Right lobe of liver (tissue), 6 donors: Measurements from ENCODE around the gene PAK3. TPM values are rescaled to one million over a fixed set of nuclear protein-coding genes. Genes with fewer than 3 reads are reported as not detected.
A peak's percentile ranks its signal among the peaks of the same experiment; 100 is the strongest.

Experiments
- ATAC-seq, 4 donors: fragments of 200-7000 bp; cut with Tn5 transposase; one replicate each; pipeline ENCODE4 v1.9.1; 2020; ENCODE audit warnings: mild to moderate bottlenecking in 4 of 4, moderate library complexity in 4 of 4
- DNase-seq, 3 donors: peaks; one replicate each; pipeline ENCODE4 v3.0.0-alpha.2; 2020
- H3K27ac ChIP-seq, 3 donors: fragments of 200-600 bp; one replicate each; pipeline ENCODE4 v1.8.0; 2022
- H3K27me3 ChIP-seq, 2 donors: fragments of 200-600 bp; one replicate each; pipeline ENCODE4 v1.8.0; 2022
- H3K36me3 ChIP-seq, 4 donors: fragments of 200-600 bp; sonication (generic) in 1 of 4; one replicate each; pipeline versions ENCODE4 v1.5.1 to v1.8.0; 2017 to 2022; ENCODE audit warnings: control low read depth in 1 of 4
- H3K4me1 ChIP-seq, 4 donors: fragments of 200-600 bp; sonication (generic) in 1 of 4; one replicate each; pipeline versions ENCODE4 v1.5.1 to v1.8.0; 2017 to 2022; ENCODE audit warnings: control low read depth in 1 of 4
- H3K4me3 ChIP-seq, 3 donors: fragments of 200-600 bp; one replicate each; pipeline ENCODE4 v1.8.0; 2022
- H3K9me3 ChIP-seq, 4 donors: fragments of 200-600 bp; sonication (generic) in 1 of 4; one replicate each; pipeline versions ENCODE4 v1.5.1 to v1.8.0; 2017 to 2022; ENCODE audit warnings: control low read depth in 1 of 4
- POLR2A ChIP-seq: fragments of 450-650 bp; IDR thresholded peaks from one replicate; pipeline ENCODE4 v1.6.1; 2017; ENCODE audit warnings: antibody characterized with exemption, mild to moderate bottlenecking
- WGBS: methylation state at CpG from one replicate; pipeline ENCODE4 v1.1.6; 2018; ENCODE audit warnings: low coverage, low lambda C conversion rate; ENCODE audit not compliant: insufficient coverage; ENCODE audit errors: missing lambda C conversion rate; 5-methylcytosine and 5-hydroxymethylcytosine counted together
- intact Hi-C, 2 donors: fragments of 100-400 bp; cut with DNase I; formaldehyde crosslinking; loops; one replicate each; pipeline versions ENCODE4 v1.11.2 to v1.14.1; 2022
- total RNA-seq, 6 experiments: library from RNA; depleted of rRNA in 2 of 6; stranded (reverse); fragments of >200 nt in 2 of 6; fragmentation: NEBNext Ultra II Directional in 3 of 6; extraction: Animal tissue kit (Norgen Biotek cat#: 25700) in 3 of 6; gene quantifications; one replicate each; pipeline versions ENCODE4 v1.1.0 to v1.2.4, GENCODE V29; 2016 to 2023
- TF ChIP-seq, protein P1 (sequence below), 4 donors: fragments of 200-600 bp in 3 of 4; fragments of 450-650 bp in 1 of 4; IDR thresholded peaks; one replicate each; pipeline versions ENCODE4 v1.5.1 to v1.8.0; 2016 to 2022; ENCODE audit warnings: antibody characterized with exemption in 4 of 4, mild to moderate bottlenecking in 2 of 4
- donor health status: DM: no; HTN: yes; CAD: no.
- donor health status: DM: no; HTN: no; CAD: no.
- donor health status: DM: no; HTN: no; CAD: no.
- donor health status: DM: no; HTN: yes; CAD: no.
- donor health status: DM: no; HTN: yes; CAD: no.

Gene PAK3
- total RNA-seq, 6 experiments from 2014 or later = 0.09 to 1.5 (median 0.24) TPM; not detected in 1

DNA sequence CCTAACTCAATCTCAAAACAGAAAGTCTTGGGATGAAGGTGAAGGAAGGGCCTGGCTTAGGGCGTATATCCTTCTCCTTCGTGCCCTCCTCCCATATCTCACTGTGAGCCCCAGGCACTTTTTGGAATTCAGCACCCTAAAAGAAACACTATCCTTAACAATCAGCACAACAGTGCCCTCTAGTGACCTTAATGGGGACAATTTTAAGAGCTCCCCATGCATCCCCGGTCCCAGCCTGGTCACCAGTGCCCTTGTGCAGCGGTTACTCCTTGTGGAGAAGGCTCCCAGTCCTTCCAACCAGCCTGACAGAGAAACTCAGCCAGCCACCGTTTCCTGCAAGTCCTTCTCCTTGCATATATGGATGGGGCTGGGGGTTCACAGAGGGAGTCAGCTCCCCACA, 4.2 kb downstream of the PAK3 start:
- no peaks in the 10 kb centered on the region for H3K9me3 ChIP-seq
- no peak overlapping the region for H3K27ac ChIP-seq
- intact Hi-C loops = no loop called here
- ATAC-seq = peak; percentile 62 to 75 (median 66)
- no peaks in the 10 kb centered on the region for H3K27me3 ChIP-seq
- no peak overlapping the region for H3K4me3 ChIP-seq
- TF ChIP-seq, protein P1, sequence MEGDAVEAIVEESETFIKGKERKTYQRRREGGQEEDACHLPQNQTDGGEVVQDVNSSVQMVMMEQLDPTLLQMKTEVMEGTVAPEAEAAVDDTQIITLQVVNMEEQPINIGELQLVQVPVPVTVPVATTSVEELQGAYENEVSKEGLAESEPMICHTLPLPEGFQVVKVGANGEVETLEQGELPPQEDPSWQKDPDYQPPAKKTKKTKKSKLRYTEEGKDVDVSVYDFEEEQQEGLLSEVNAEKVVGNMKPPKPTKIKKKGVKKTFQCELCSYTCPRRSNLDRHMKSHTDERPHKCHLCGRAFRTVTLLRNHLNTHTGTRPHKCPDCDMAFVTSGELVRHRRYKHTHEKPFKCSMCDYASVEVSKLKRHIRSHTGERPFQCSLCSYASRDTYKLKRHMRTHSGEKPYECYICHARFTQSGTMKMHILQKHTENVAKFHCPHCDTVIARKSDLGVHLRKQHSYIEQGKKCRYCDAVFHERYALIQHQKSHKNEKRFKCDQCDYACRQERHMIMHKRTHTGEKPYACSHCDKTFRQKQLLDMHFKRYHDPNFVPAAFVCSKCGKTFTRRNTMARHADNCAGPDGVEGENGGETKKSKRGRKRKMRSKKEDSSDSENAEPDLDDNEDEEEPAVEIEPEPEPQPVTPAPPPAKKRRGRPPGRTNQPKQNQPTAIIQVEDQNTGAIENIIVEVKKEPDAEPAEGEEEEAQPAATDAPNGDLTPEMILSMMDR (IDR thresholded peaks at IDR 0.05) = peak; percentile 31 to 63 (median 56)
- no peak for TF ChIP-seq POLR2A
- H3K36me3 ChIP-seq = no peaks in the 10 kb centered on the region
- whole genome bisulfite sequencing = 12% methylated on average over 5 of the region's 5 CpGs
- no peaks in the 10 kb centered on the region for H3K4me1 ChIP-seq
- peak in 2 of 3 donors; percentile 21 to 52 for DNase-seq

DNA sequence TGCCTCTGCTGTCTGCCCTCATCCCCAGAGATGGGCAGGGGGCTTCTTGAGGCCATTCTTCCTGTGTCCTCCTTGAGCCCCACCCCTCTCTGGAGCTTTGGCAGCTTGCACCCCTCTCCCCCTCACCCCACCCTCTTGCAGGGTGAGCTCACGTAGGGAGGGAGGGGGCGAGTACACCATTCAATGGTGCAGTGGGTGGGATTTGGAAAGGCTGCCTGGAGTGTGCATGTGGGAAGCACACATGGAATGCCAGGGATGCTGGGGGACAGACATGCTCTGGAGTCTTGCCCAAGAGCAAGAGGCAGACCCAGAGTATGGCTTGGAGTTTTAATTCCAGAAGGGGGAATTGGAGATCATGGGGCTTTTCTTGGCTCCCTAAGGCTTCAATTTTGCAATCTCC, 5.6 kb downstream of the PAK3 start:
- intact Hi-C loops = no loop called here
- Histone ChIP-seq H3K36me3 (no peaks in the 10 kb centered on the region), H3K9me3 (no peaks in the 10 kb centered on the region), H3K27me3 (no peaks in the 10 kb centered on the region), H3K4me3 (no peak overlapping the region), H3K4me1 (no peaks in the 10 kb centered on the region), H3K27ac (no peak overlapping the region)
- ATAC-seq (no peak), DNase-seq (no peak)
- TF ChIP-seq, protein P1 (IDR thresholded peaks at IDR 0.05) = no peak
- no peak for TF ChIP-seq POLR2A
- 60% methylated on average over 1 of the region's 2 CpGs for WGBS

DNA sequence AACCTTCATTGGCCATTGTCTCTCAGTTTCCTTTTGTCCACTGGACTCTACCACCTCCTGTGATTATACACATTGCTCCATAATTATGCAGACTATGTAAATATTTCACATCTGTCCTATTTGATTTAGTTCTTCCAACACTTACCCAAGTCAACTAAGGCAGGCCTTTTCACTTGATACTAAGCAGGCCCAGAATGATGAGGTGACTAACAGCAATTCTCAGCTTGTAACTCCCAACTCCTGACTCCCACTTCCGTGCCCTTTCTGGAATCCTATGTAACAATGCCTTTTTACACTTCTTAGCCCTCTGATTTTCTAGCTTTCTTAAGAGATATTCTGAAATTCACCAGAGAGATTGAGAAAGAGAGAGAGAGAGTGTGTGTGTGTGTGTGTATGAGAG, 6.6 kb downstream of the PAK3 start:
- 89% methylated on average over 1 of the region's 1 CpG for WGBS
- H3K36me3 ChIP-seq = no peaks in the 10 kb centered on the region
- no peaks in the 10 kb centered on the region for H3K9me3 ChIP-seq
- DNase-seq (no peak), ATAC-seq (no peak)
- no peak overlapping the region for H3K27ac ChIP-seq
- no peak overlapping the region for H3K4me3 ChIP-seq
- intact Hi-C loops = no loop called here
- H3K4me1 ChIP-seq = no peaks in the 10 kb centered on the region
- H3K27me3 ChIP-seq = no peaks in the 10 kb centered on the region
- TF ChIP-seq, protein P1 (IDR thresholded peaks at IDR 0.05) = no peak
- TF ChIP-seq POLR2A = no peak

DNA sequence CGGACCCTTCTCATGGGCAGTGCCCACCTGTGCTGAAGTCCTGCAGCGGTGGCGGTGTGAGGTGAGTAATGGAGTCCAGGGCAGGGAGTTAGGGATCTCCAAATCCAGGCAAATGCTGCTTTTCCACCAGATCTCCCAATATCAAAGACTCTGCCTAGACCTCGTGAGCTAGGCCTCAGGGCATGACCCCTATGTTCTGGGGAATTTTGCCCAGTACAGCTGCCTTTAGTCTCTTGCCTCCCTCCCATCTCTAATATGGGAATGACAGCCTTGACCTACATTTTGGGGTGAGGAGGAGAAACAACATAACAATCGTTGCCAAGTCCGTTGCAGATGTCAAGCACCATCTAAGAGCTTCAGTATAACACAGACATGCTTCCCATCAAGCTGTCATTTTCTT, 7.3 kb downstream of the PAK3 start:
- no peak for DNase-seq
- H3K27me3 ChIP-seq = no peaks in the 10 kb centered on the region
- H3K36me3 ChIP-seq = no peaks in the 10 kb centered on the region
- TF ChIP-seq, protein P1 (IDR thresholded peaks at IDR 0.05) = no peak
- no peak for TF ChIP-seq POLR2A
- 60% methylated on average over 1 of the region's 6 CpGs for WGBS
- ATAC-seq = no peak
- no peaks in the 10 kb centered on the region for H3K9me3 ChIP-seq
- no peak overlapping the region for H3K27ac ChIP-seq
- H3K4me1 ChIP-seq = no peaks in the 10 kb centered on the region
- intact Hi-C loops = no loop called here
- no peak overlapping the region for H3K4me3 ChIP-seq
